HepG2 (cell line): ENCODE results near the gene IRF3.

Source experiments
- ARHGAP35 ChIP-seq: sonication (generic); formaldehyde crosslinking; IDR thresholded peaks from 2 replicates; pipeline ENCODE4 v1.9.0; 2022; ENCODE audit warnings: mild to moderate bottlenecking, inconsistent platforms, moderate library complexity, missing genetic modification reagents, borderline replicate concordance
- EED ChIP-seq: sonication (generic); formaldehyde crosslinking; IDR thresholded peaks from 2 replicates; pipeline ENCODE4 v1.5.0; 2020; ENCODE audit warnings: mild to moderate bottlenecking, missing genetic modification reagents
- SRF ChIP-seq: IDR thresholded peaks from 2 replicates; pipeline ENCODE4 v1.6.1; 2011; ENCODE audit warnings: mild to moderate bottlenecking, low read depth, low read length, moderate library complexity
- ZNF232 ChIP-seq: sonication (generic); formaldehyde crosslinking; IDR thresholded peaks from 2 replicates; pipeline ENCODE4 v1.4.0; 2020; ENCODE audit warnings: missing genetic modification reagents, borderline replicate concordance
- ZNF782 ChIP-seq: sonication (generic); formaldehyde crosslinking; IDR thresholded peaks from 2 replicates; pipeline ENCODE4 v1.4.0; 2020; ENCODE audit warnings: missing genetic modification reagents, mild to moderate bottlenecking, borderline replicate concordance

DNA sequence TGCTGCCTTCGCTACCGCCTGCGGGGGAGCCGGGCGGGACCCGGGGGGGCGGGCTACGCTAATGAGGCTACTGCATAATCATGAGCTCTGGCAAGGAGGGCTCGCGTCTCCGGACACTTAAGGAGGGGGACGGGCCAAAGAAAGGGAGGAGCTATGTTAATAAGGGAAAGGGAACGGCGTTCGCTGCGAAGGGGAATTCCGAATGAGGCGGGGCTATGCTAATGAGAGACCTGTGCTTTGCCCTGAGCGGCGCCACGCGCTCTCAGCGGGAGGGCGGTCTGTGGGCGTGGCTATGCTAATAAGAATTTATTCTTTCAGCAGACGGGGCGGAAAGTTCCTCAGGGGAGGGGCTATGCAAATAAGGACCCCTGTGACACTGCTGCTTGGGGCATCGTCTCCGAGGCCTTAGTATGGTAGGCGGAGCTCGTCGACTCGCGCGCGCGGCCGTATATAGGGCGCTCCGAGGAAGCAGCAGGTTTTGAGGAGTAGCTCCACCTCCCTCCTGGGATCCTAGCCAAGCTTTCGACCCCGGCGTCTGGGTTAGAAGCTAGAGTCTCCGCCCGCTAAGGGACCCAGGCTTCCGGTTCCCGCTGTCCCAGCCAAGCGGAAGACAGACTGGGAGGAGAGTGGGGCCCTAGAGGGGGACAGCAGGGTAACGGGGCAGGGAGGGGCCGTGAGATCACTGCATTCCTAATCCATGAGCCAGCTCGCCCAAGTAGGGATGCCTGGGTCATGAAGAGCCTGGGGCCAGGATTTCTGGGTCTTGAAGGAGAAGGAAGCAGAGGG is 25.4 kb downstream of the IRF3 start, which contains the start of gene RRAS:
- TF ChIP-seq ZNF782 (CRISPR knock-in tag) (peak; percentile 28; the same call in 1 of the 2 replicates), SRF (peak; percentile 17; the same call in 1 of the 2 replicates), ZNF232 (CRISPR knock-in tag) (no peak), EED (CRISPR knock-in tag) (no peak), ARHGAP35 (CRISPR knock-in tag) (no peak; the same call in 1 of the 2 replicates)
